GM15510 (cell line): ENCODE results near the gene PLA2G2D.

Experiments
- POLR2A ChIP-seq: IDR thresholded peaks from 3 replicates; pipeline ENCODE4 v1.6.1; 2011; ENCODE audit warnings: borderline replicate concordance; ENCODE audit not compliant: insufficient read length; ENCODE audit errors: extremely low read depth

Gene PLA2G2D

DNA sequence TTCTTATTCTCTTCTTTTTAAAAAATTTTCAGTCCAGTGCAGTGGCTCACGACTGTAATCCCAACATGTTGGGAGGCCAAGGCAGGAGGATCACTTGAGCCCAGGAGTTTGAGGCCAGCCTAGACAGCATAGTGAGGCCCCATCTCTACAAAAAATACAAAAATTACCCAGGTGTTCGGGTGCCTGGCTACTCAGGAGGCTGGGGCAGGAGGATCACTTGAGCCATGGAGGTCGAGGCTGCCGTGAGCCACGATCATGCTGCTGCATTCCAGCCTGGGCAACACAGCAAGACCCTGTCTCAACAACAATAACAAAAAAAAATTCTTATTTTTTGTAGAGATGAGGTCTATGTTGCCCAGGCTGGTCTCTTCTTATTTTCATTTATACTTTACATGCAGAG is 7.9 kb downstream of the PLA2G2D start:
- TF ChIP-seq POLR2A: no peak

- TF ChIP-seq POLR2A: no peak
These were observed 8.7 kb downstream of the PLA2G2D start for GRCh38 chr1:20110679-20111078.

DNA sequence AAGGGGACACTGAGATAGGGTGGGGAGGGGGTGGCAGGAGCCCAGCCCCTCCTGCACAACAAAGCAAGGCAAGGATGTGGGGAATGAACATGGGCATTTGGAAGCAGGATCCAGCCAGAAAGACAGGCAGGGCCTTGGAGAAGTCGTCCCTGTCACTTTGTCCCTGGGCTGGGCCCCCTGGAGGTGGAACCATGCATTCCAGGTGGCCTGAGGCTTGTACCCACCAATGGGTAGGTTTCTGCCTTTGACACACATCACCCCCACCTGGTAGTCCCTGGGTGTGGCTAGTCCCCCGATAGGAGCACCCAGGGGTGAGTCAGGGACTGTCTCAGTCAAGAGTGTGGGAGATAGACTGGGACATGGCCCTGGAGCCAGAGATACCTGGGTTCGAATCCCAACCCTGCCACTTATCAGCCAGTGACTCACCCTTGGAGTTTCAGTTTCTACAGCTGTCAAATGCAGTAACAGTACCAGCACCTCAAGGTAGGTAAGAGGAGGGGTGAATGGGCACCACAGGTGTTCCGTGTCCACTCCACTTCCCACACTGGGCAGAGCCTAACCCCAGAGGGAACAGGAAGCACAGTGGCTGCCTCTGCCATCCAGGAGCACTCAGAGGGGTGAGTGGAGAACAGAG is 10.0 kb downstream of the PLA2G2D start:
- TF ChIP-seq POLR2A: no peak

- TF ChIP-seq POLR2A: no peak
These were observed 10.8 kb downstream of the PLA2G2D start for GRCh38 chr1:20108366-20109123.

DNA sequence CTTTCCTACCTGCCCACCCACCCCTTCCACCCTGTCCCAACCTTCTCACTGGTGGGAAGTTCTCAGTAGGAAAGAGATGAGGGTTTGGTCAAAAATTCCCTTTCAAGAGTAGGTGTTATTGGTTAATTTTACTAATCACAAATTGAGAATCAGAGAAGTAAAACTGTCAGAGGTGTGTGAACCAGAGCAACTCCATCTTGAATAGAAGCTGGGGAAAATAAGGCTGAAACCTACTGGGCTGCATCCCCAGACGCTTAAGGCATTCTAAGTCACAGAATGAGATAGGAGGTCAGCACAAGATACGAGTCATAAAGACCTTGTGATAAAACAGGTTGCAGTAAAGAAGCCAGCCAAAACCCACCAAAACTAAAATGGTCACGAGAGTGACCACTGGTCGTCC is 11.5 kb downstream of the PLA2G2D start:
- TF ChIP-seq POLR2A: no peak

GRCh38 chr1:20107351-20107750 is 12.0 kb downstream of the PLA2G2D start:
- TF ChIP-seq POLR2A: no peak

DNA sequence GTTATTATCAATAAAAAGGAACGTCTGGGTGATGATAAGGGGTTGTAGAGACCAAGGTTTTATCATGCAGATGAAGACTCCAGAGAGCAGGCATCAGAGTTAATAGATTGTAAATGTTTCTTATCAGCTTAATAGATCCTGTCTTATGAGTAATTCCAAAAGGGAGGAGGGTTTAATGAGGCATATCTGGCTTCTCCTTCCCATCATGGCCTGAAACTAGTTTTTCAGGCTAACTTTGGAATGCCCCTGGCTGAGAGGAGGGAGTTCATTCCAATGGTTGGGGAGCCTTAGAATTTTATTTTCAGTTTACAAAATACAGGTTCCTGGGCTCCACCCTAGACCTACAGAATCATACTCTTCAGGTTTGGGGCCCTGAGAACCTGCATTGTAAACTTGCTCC is 13.5 kb downstream of the PLA2G2D start:
- no peak for TF ChIP-seq POLR2A

DNA sequence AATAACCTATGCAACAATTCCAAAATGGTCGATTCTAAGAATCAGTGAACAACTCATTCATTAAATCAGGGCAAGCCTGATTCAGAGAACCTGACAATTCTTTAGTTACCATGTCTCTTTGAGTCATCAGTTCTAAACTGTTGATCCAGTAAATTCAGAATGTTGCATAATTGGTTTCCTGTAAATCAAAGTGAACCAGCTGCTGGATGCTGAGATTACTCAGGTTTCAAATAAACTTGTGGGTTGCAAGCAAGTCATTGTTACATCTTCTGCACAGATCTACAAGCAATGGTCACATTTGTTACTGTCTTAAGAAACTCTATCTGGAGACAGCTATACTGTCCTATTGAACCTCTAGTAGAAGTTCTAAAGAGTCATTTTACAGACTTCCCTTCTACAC is 16.5 kb downstream of the PLA2G2D start:
- no peak for TF ChIP-seq POLR2A

- no peak for TF ChIP-seq POLR2A
These were observed 18.5 kb downstream of the PLA2G2D start for GRCh38 chr1:20100632-20101355.

DNA sequence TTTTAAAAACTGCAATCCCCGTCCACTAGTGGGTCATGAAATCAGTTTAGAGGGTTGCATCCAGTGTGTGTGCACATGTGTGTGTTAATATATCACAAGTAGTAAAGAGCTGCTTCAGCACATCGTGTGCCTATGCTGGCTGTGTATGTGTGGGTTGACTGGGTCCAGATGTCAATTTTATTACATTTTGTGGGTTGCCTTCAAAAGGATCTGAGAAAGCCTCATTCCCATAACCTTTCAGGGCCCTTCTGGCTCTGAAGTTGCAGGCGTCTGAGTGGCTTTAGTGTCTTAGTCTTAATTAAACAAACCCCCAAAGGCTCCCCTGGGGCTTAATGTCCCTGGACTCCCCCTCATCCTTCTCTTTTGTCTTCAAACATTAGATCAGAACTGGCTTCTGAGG is 19.8 kb downstream of the PLA2G2D start:
- TF ChIP-seq POLR2A: no peak

DNA sequence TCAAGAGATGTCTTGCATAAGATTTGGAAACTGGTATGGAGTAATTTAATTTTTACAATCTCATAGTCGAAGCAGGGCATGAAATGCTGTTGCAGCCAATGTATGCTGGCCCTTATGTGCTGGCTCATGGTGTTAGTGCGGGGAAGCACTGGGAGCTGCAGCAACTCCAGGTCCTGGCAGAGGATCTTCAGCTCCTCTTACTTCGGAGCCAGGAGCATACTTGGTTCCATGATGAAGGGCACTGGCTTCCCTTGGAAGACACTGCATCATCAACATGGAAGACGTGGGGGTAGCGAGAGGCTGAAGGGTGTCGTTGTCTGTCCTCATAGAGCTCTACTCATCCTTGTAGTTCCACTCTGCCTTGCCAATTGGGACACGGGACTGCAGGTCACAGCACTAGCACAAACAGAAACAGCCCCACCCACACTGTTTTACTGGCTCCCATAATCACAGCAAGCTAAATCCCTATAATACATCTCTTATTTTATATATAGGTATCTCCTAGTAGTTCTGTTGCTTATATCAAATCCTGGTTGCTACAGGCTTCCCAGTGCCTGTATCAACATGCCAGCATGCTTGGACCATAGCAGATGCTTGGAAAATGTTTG is 22.4 kb downstream of the PLA2G2D start:
- no peak for TF ChIP-seq POLR2A

- TF ChIP-seq POLR2A: no peak
These were observed 23.5 kb downstream of the PLA2G2D start for GRCh38 chr1:20095564-20096434.

- no peak for TF ChIP-seq POLR2A
These were observed 25.4 kb downstream of the PLA2G2D start for GRCh38 chr1:20093940-20094391.

GRCh38 chr1:20093303-20093702 is 26.0 kb downstream of the PLA2G2D start:
- TF ChIP-seq POLR2A: no peak
